ENCODE results near the gene WHAMM.
"Not testable (repeated sequence)": the region's sequence is repeated elsewhere in the genome, so short reads cannot be mapped to it uniquely, and the experiment has no call there.

Gene WHAMM

GRCh38 chr15:82865981-82866380 is 56.6 kb downstream of the WHAMM start:
- not testable (repeated sequence) for DNase-seq (ENCODE audit: low read depth in 2 of 2)

- no peak for DNase-seq (ENCODE audit: low read depth in 2 of 2)
Measured at GRCh38 chr15:82870727-82871320, 61.4 kb downstream of the WHAMM start.

- no peak for DNase-seq (ENCODE audit: low read depth in 2 of 2)
Measured at GRCh38 chr15:82871358-82871757, 61.9 kb downstream of the WHAMM start.

- DNase-seq (ENCODE audit: low read depth in 2 of 2) = no peak
Measured at GRCh38 chr15:82871832-82872484, 62.5 kb downstream of the WHAMM start.

- no peak for DNase-seq (ENCODE audit: low read depth in 2 of 2)
Measured at GRCh38 chr15:82873000-82873680, 63.7 kb downstream of the WHAMM start.

- DNase-seq (ENCODE audit: low read depth in 2 of 2) = no peak
Measured at GRCh38 chr15:82874267-82874666, 64.8 kb downstream of the WHAMM start.

GRCh38 chr15:82874961-82875360 is 65.5 kb downstream of the WHAMM start:
- DNase-seq (ENCODE audit: low read depth in 2 of 2) = no peak

- no peak for DNase-seq (ENCODE audit: low read depth in 2 of 2)
Measured at GRCh38 chr15:82875411-82876003, 66.1 kb downstream of the WHAMM start.

- DNase-seq (ENCODE audit: low read depth in 2 of 2) = no peak
Measured at GRCh38 chr15:82877825-82878224, 68.4 kb downstream of the WHAMM start.

GRCh38 chr15:82878325-82878724 is 68.9 kb downstream of the WHAMM start:
- DNase-seq (ENCODE audit: low read depth in 2 of 2) = no peak

- no peak for DNase-seq (ENCODE audit: low read depth in 2 of 2)
Measured at GRCh38 chr15:82880704-82881103, 71.3 kb downstream of the WHAMM start.

GRCh38 chr15:82881747-82882146 is 72.3 kb downstream of the WHAMM start:
- no peak for DNase-seq (ENCODE audit: low read depth in 2 of 2)

- no peak for DNase-seq (ENCODE audit: low read depth in 2 of 2)
Measured at GRCh38 chr15:82882273-82882928, 73.0 kb downstream of the WHAMM start.
